Naive B cell (primary cell): ENCODE measurements around the gene NKX2-3. TPM values are rescaled to one million over a fixed set of nuclear protein-coding genes. Genes with fewer than 3 reads are reported as not detected.

Experiments used
- polyA plus RNA-seq, 6 donors: library from polyadenylated mRNA; unstranded; fragments of 300-500 nt; fragmentation: Illumina TruSeq; gene quantifications; one replicate each; pipeline ENCODE4 v1.2.3, GENCODE V29; 2021; ENCODE audit warnings: low read depth in 6 of 6

Gene NKX2-3
- polyA plus RNA-seq, 6 donors from 2014 or later, result not detected

Other genes with a start within 250 kb of the NKX2-3 start
- not detected for gene CNNM1, start 203.6 kb upstream of the NKX2-3 start, polyA plus RNA-seq
- 10 to 100 TPM in 5 of 6 donors, 1 to 10 TPM in 1; 8.8 to 15.5 (median 11.2) TPM for gene GOT1, start 102.3 kb upstream of the NKX2-3 start, polyA plus RNA-seq
- 10 to 100 TPM; 18.0 to 47.8 (median 28.4) TPM for gene SLC25A28, start 87.5 kb downstream of the NKX2-3 start, polyA plus RNA-seq
- under 1 TPM in 5 of 6 donors, not detected in 1; 0.32 to 0.85 (median 0.55) TPM for gene ENTPD7, start 126.6 kb downstream of the NKX2-3 start, polyA plus RNA-seq
- gene COX15, start 199.2 kb downstream of the NKX2-3 start, polyA plus RNA-seq, result 10 to 100 TPM; 34.9 to 61.5 (median 42.1) TPM
- 100 to 1,000 TPM in 1 of 6 donors, 10 to 100 TPM in 5; 68.3 to 112 (median 73.7) TPM for gene CUTC, start 199.3 kb downstream of the NKX2-3 start, polyA plus RNA-seq
- gene ABCC2, start 249.7 kb downstream of the NKX2-3 start, polyA plus RNA-seq, result 1 to 10 TPM in 2 of 6 donors, under 1 TPM in 3, not detected in 1; 0.44 to 1.5 (median 0.63) TPM